WTC11 (cell line): ENCODE data around the gene TMEM229B. TPM values are rescaled to one million over a fixed set of nuclear protein-coding genes. Genes with fewer than 3 reads are reported as not detected.

ENCODE experiments used
- ATAC-seq: fragments of 200-7000 bp; cut with Tn5 transposase; 2 replicates; pipeline ENCODE4 v1.10.0; 2021; ENCODE audit warnings: mild to moderate bottlenecking, moderate library complexity
- CTCF ChIA-PET: fragments of 300-600 bp; sonication (Branson Sonifier 250); formaldehyde crosslinking; loops from one replicate; lab custom pipeline; 2021; ENCODE audit warnings: antibody characterized with exemption; lab: Charles Lee
- POLR2A ChIA-PET: fragments of 350-600 bp; sonication (Branson Sonifier 250); formaldehyde crosslinking; loops from one replicate; lab custom pipeline; 2021; ENCODE audit warnings: antibody characterized with exemption; lab: Charles Lee
- DNase-seq: peaks from one replicate; pipeline ENCODE4 v3.0.0; 2021; ENCODE audit warnings: low spot score
- H3K27ac Mint-ChIP-seq: 2 replicates; pipeline ENCODE4 v1.8.0; 2021; ENCODE audit warnings: mixed read lengths
- H3K27me3 Mint-ChIP-seq: 2 replicates; pipeline ENCODE4 v1.8.0; 2021; ENCODE audit warnings: low read depth, mild to moderate bottlenecking, moderate library complexity, mixed read lengths
- H3K36me3 Mint-ChIP-seq: 2 replicates; pipeline ENCODE4 v1.8.0; 2021; ENCODE audit warnings: mixed read lengths
- H3K4me1 Mint-ChIP-seq: 2 replicates; pipeline ENCODE4 v1.8.0; 2022; ENCODE audit warnings: mixed read lengths
- H3K4me3 Mint-ChIP-seq: 2 replicates; pipeline ENCODE4 v1.8.0; 2021; ENCODE audit warnings: mild to moderate bottlenecking, moderate library complexity, mixed read lengths
- H3K9me3 Mint-ChIP-seq: 2 replicates; pipeline ENCODE4 v1.8.0; 2021; ENCODE audit warnings: mixed read lengths
- AFF4 ChIP-seq: sonication (generic); formaldehyde crosslinking; IDR thresholded peaks from 2 replicates; pipeline ENCODE4 v1.8.1; 2023; ENCODE audit warnings: mild to moderate bottlenecking, missing genetic modification reagents, borderline replicate concordance
- ETV6 ChIP-seq: sonication (generic); formaldehyde crosslinking; IDR thresholded peaks from 2 replicates; pipeline ENCODE4 v1.8.1; 2022; ENCODE audit warnings: mild to moderate bottlenecking, missing genetic modification reagents
- FOXP1 ChIP-seq: sonication (generic); formaldehyde crosslinking; IDR thresholded peaks from 2 replicates; pipeline ENCODE4 v1.8.0; 2022; ENCODE audit warnings: missing genetic modification reagents, mild to moderate bottlenecking, moderate library complexity, borderline replicate concordance
- HMGA2 ChIP-seq: fragments of 250-450 bp; sonication (Bioruptor Pico); IDR thresholded peaks from 2 replicates; pipeline ENCODE4 v1.4.0; 2021; ENCODE audit warnings: mild to moderate bottlenecking, moderate library complexity
- NFATC4 ChIP-seq: fragments of 250-450 bp; sonication (Bioruptor Pico); IDR thresholded peaks from 2 replicates; pipeline ENCODE4 v1.9.0; 2021; ENCODE audit warnings: mild to moderate bottlenecking
- NR1H2 ChIP-seq: sonication (generic); formaldehyde crosslinking; IDR thresholded peaks from 2 replicates; pipeline ENCODE4 v1.9.0; 2021; ENCODE audit warnings: mild to moderate bottlenecking, moderate library complexity, missing genetic modification reagents
- NR2C2 ChIP-seq: sonication (generic); formaldehyde crosslinking; IDR thresholded peaks from 2 replicates; pipeline ENCODE4 v1.8.0; 2022; ENCODE audit warnings: mild to moderate bottlenecking, missing genetic modification reagents
- NR3C1 ChIP-seq: sonication (generic); formaldehyde crosslinking; conservative IDR thresholded peaks from 2 replicates; pipeline ENCODE4 v1.8.1; 2023; ENCODE audit warnings: low read depth, mild to moderate bottlenecking, missing genetic modification reagents
- OVOL2 ChIP-seq: fragments of 250-450 bp; sonication (Bioruptor Pico); IDR thresholded peaks from 2 replicates; pipeline ENCODE4 v1.9.0; 2021; ENCODE audit warnings: mild to moderate bottlenecking, borderline replicate concordance
- PRDM15 ChIP-seq: sonication (generic); formaldehyde crosslinking; IDR thresholded peaks from 2 replicates; pipeline ENCODE4 v1.8.0; 2022; ENCODE audit warnings: missing genetic modification reagents
- SMAD3 ChIP-seq: sonication (generic); formaldehyde crosslinking; IDR thresholded peaks from 2 replicates; pipeline ENCODE4 v1.8.0; 2022; ENCODE audit warnings: missing genetic modification reagents, mild to moderate bottlenecking, borderline replicate concordance
- TEAD1 ChIP-seq: sonication (generic); formaldehyde crosslinking; IDR thresholded peaks from 2 replicates; pipeline ENCODE4 v1.8.0; 2022; ENCODE audit warnings: mild to moderate bottlenecking, missing genetic modification reagents
- ZNF121 ChIP-seq: sonication (generic); formaldehyde crosslinking; IDR thresholded peaks from 2 replicates; pipeline ENCODE4 v1.8.0; 2023; ENCODE audit warnings: missing genetic modification reagents
- ZNF219 ChIP-seq: sonication (generic); formaldehyde crosslinking; IDR thresholded peaks from 2 replicates; pipeline ENCODE4 v1.8.0; 2023; ENCODE audit warnings: missing genetic modification reagents, mild to moderate bottlenecking, borderline replicate concordance
- ZNF263 ChIP-seq: sonication (generic); formaldehyde crosslinking; IDR thresholded peaks from 2 replicates; pipeline ENCODE4 v1.8.1; 2022; ENCODE audit warnings: low read depth, mild to moderate bottlenecking, moderate library complexity, missing genetic modification reagents
- ZNF416 ChIP-seq: fragments of 250-450 bp; sonication (Bioruptor Pico); IDR thresholded peaks from 2 replicates; pipeline ENCODE4 v1.9.0; 2021; ENCODE audit warnings: mild to moderate bottlenecking, inconsistent platforms
- ZNF423 ChIP-seq: fragments of 250-450 bp; sonication (Bioruptor Pico); IDR thresholded peaks from 2 replicates; pipeline ENCODE4 v2.1.2; 2022; ENCODE audit warnings: mild to moderate bottlenecking, moderate library complexity
- ZNF512 ChIP-seq: sonication (generic); formaldehyde crosslinking; IDR thresholded peaks from 2 replicates; pipeline ENCODE4 v1.8.1; 2022; ENCODE audit warnings: missing genetic modification reagents, borderline replicate concordance
- total RNA-seq: library from RNA; stranded (reverse); gene quantifications from 3 replicates; pipeline ENCODE4 v1.2.3, GENCODE V29; 2021
- TF ChIP-seq, protein P1 (sequence below): sonication (generic); formaldehyde crosslinking; IDR thresholded peaks from 2 replicates; pipeline ENCODE4 v1.8.1; 2023; ENCODE audit warnings: mild to moderate bottlenecking, moderate library complexity, missing genetic modification reagents

Gene TMEM229B
- total RNA-seq, 1 experiment from 2014 or later = 0.90 TPM

GRCh38 chr14:67523764-67524633, 35.5 kb upstream of the TMEM229B start:
- no peak for DNase-seq
- no peak overlapping the region for H3K27ac Mint-ChIP-seq
- no peaks in the 10 kb centered on the region for H3K9me3 Mint-ChIP-seq
- no peak overlapping the region for H3K4me3 Mint-ChIP-seq
- H3K4me1 Mint-ChIP-seq = peaks cover 10% of the 10 kb centered on the region
- peaks cover 15% of the 10 kb centered on the region for H3K27me3 Mint-ChIP-seq
- TF ChIP-seq ZNF121 (CRISPR knock-in tag) (no peak), ZNF263 (CRISPR knock-in tag) (no peak), NR2C2 (CRISPR knock-in tag) (no peak), ZNF416 (CRISPR knock-in tag) (no peak), NR1H2 (CRISPR knock-in tag) (no peak), ZNF219 (CRISPR knock-in tag) (no peak), ZNF423 (CRISPR knock-in tag) (no peak), AFF4 (CRISPR knock-in tag) (no peak), HMGA2 (no peak), TEAD1 (no peak), PRDM15 (CRISPR knock-in tag) (no peak), ZNF512 (no peak), ETV6 (CRISPR knock-in tag) (no peak)
- ChIA-PET POLR2A (no interaction called here), CTCF (interaction anchor here (1.3 to 1.5 kb wide), 2 partner anchors 18 to 97 kb away, joined by 3 read pairs; no protein-coding TSS in a partner anchor)
- H3K36me3 Mint-ChIP-seq = no peaks in the 10 kb centered on the region
- ATAC-seq = no peak

DNA sequence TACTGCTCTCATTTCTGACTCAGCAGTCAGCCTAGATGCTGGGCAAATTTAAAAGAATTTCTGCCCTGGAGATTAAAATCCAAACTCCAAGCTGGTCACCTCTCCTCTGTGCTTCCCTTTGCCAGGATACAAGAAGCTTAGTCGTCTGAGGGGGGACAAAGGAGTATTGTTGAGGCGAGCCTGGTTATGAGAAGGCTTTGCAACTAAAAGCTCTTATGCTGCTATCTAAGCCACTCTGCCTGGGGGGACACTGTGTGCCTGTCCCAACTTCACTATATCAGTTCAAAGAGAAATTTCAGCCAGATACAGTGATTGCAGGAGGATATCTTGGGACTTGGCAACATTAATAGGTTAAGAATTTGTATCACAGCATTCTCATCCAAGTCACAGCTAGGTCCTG, 33.7 kb upstream of the TMEM229B start:
- H3K9me3 Mint-ChIP-seq = no peaks in the 10 kb centered on the region
- peaks cover 6% of the 10 kb centered on the region for H3K4me1 Mint-ChIP-seq
- no peak overlapping the region for H3K4me3 Mint-ChIP-seq
- ChIA-PET POLR2A (no interaction called here), CTCF (interaction anchor here (1.0 to 1.3 kb wide), 3 partner anchors 49 to 102 kb away, joined by 3 to 7 read pairs (median 5); no protein-coding TSS in a partner anchor)
- H3K36me3 Mint-ChIP-seq = no peaks in the 10 kb centered on the region
- H3K27ac Mint-ChIP-seq = no peak overlapping the region
- no peak for TF ChIP-seq SMAD3 (CRISPR knock-in tag)
- TF ChIP-seq OVOL2 = no peak
- TF ChIP-seq FOXP1 (CRISPR knock-in tag) = no peak
- TF ChIP-seq, protein P1, sequence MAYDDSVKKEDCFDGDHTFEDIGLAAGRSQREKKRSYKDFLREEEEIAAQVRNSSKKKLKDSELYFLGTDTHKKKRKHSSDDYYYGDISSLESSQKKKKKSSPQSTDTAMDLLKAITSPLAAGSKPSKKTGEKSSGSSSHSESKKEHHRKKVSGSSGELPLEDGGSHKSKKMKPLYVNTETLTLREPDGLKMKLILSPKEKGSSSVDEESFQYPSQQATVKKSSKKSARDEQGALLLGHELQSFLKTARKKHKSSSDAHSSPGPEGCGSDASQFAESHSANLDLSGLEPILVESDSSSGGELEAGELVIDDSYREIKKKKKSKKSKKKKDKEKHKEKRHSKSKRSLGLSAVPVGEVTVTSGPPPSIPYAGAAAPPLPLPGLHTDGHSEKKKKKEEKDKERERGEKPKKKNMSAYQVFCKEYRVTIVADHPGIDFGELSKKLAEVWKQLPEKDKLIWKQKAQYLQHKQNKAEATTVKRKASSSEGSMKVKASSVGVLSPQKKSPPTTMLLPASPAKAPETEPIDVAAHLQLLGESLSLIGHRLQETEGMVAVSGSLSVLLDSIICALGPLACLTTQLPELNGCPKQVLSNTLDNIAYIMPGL = no peak
- TF ChIP-seq NR3C1 = no peak
- no peak for TF ChIP-seq NFATC4 (CRISPR knock-in tag)
- DNase-seq = no peak
- ATAC-seq = no peak
- H3K27me3 Mint-ChIP-seq = peaks cover 28% of the 10 kb centered on the region
